Measurements from ENCODE around the gene GORAB.
A peak's percentile ranks its signal among the peaks of the same experiment; 100 is the strongest.

Gene GORAB

GRCh38 chr1:170531758-170532657 is at the start of gene GORAB:
Gene GORAB, plus strand, starts transcription at chr1:170532166. Its CDS starts 58 bp downstream, at chr1:170532224.
- Mint-ChIP-seq H3K27ac (no peak within 1 kb of the TSS), H3K4me3 (no peak within 1 kb of the TSS), H3K27me3 (peaks cover 4 to 6% of the 10 kb centered on the region in 2 donors), H3K4me1 (peaks cover 4 to 5% of the 10 kb centered on the region in 2 donors), H3K36me3 (peaks cover 6 to 10% of the 10 kb centered on the region in 2 donors), H3K9me3 (no peaks in the 10 kb centered on the region)
- ATAC-seq (replicated peaks) (peak; percentile 98 to 99), DNase-seq (peak; percentile 88)

GRCh38 chr1:170483051-170483450 is 48.9 kb upstream of the GORAB start:
- no peak for DNase-seq
- H3K4me3 Mint-ChIP-seq: no peak overlapping the region
- H3K27me3 Mint-ChIP-seq: peaks cover 5 to 7% of the 10 kb centered on the region in 2 donors
- no peak for ATAC-seq (replicated peaks)
- no peaks in the 10 kb centered on the region for H3K4me1 Mint-ChIP-seq
- no peaks in the 10 kb centered on the region for H3K9me3 Mint-ChIP-seq
- H3K27ac Mint-ChIP-seq: no peak overlapping the region
- no peaks in the 10 kb centered on the region for H3K36me3 Mint-ChIP-seq

GRCh38 chr1:170487503-170487902 is 44.5 kb upstream of the GORAB start:
- Mint-ChIP-seq H3K9me3 (no peaks in the 10 kb centered on the region), H3K27me3 (peaks cover 7 to 11% of the 10 kb centered on the region in 2 donors), H3K4me3 (no peak overlapping the region), H3K27ac (no peak overlapping the region), H3K4me1 (no peaks in the 10 kb centered on the region), H3K36me3 (no peaks in the 10 kb centered on the region)
- DNase-seq: no peak
- ATAC-seq (replicated peaks): no peak

GRCh38 chr1:170491291-170491690 is 40.7 kb upstream of the GORAB start:
- H3K27ac Mint-ChIP-seq: no peak overlapping the region
- peaks cover 0 to 6% of the 10 kb centered on the region in 2 donors for H3K4me1 Mint-ChIP-seq
- no peaks in the 10 kb centered on the region for H3K36me3 Mint-ChIP-seq
- H3K4me3 Mint-ChIP-seq: no peak overlapping the region
- DNase-seq: no peak
- H3K9me3 Mint-ChIP-seq: no peaks in the 10 kb centered on the region
- ATAC-seq (replicated peaks): no peak
- peaks cover 10 to 24% of the 10 kb centered on the region in 2 donors for H3K27me3 Mint-ChIP-seq

GRCh38 chr1:170494369-170494768 is 37.6 kb upstream of the GORAB start:
- Mint-ChIP-seq H3K4me1 (peaks cover 0 to 6% of the 10 kb centered on the region in 2 donors), H3K36me3 (no peaks in the 10 kb centered on the region), H3K27me3 (peaks cover 8 to 17% of the 10 kb centered on the region in 2 donors), H3K4me3 (no peak overlapping the region), H3K27ac (no peak overlapping the region), H3K9me3 (no peaks in the 10 kb centered on the region)
- DNase-seq: no peak
- ATAC-seq (replicated peaks): no peak

GRCh38 chr1:170495006-170495405 is 37.0 kb upstream of the GORAB start:
- Mint-ChIP-seq H3K27ac (no peak overlapping the region), H3K9me3 (no peaks in the 10 kb centered on the region), H3K27me3 (peaks cover 8 to 19% of the 10 kb centered on the region in 2 donors), H3K4me1 (peaks cover 0 to 6% of the 10 kb centered on the region in 2 donors), H3K36me3 (no peaks in the 10 kb centered on the region), H3K4me3 (no peak overlapping the region)
- ATAC-seq (replicated peaks) (no peak), DNase-seq (no peak)

GRCh38 chr1:170498876-170499275 is 33.1 kb upstream of the GORAB start:
- peaks cover 0 to 6% of the 10 kb centered on the region in 2 donors for H3K4me1 Mint-ChIP-seq
- no peak overlapping the region for H3K27ac Mint-ChIP-seq
- ATAC-seq (replicated peaks) (no peak), DNase-seq (no peak)
- no peaks in the 10 kb centered on the region for H3K9me3 Mint-ChIP-seq
- H3K27me3 Mint-ChIP-seq: peaks cover 5 to 21% of the 10 kb centered on the region in 2 donors
- H3K36me3 Mint-ChIP-seq: no peaks in the 10 kb centered on the region
- no peak overlapping the region for H3K4me3 Mint-ChIP-seq

GRCh38 chr1:170503665-170504064 is 28.3 kb upstream of the GORAB start:
- DNase-seq (no peak), ATAC-seq (replicated peaks) (no peak)
- no peaks in the 10 kb centered on the region for H3K36me3 Mint-ChIP-seq
- H3K27ac Mint-ChIP-seq: no peak overlapping the region
- no peak overlapping the region for H3K4me3 Mint-ChIP-seq
- no peaks in the 10 kb centered on the region for H3K4me1 Mint-ChIP-seq
- H3K9me3 Mint-ChIP-seq: no peaks in the 10 kb centered on the region
- peaks cover 14 to 30% of the 10 kb centered on the region in 2 donors for H3K27me3 Mint-ChIP-seq

GRCh38 chr1:170510163-170510562 is 21.8 kb upstream of the GORAB start:
- no peak for ATAC-seq (replicated peaks)
- Mint-ChIP-seq H3K27me3 (peaks cover 27 to 30% of the 10 kb centered on the region in 2 donors), H3K9me3 (no peaks in the 10 kb centered on the region), H3K27ac (no peak overlapping the region), H3K4me3 (no peak overlapping the region), H3K4me1 (no peaks in the 10 kb centered on the region), H3K36me3 (no peaks in the 10 kb centered on the region)
- DNase-seq: no peak

GRCh38 chr1:170511038-170511437 is 20.9 kb upstream of the GORAB start:
- Mint-ChIP-seq H3K27ac (no peak overlapping the region), H3K36me3 (no peaks in the 10 kb centered on the region), H3K4me1 (no peaks in the 10 kb centered on the region), H3K9me3 (no peaks in the 10 kb centered on the region), H3K4me3 (no peak overlapping the region), H3K27me3 (peaks cover 27 to 30% of the 10 kb centered on the region in 2 donors)
- DNase-seq (no peak), ATAC-seq (replicated peaks) (no peak)

GRCh38 chr1:170513138-170513537 is 18.8 kb upstream of the GORAB start:
- DNase-seq (no peak), ATAC-seq (replicated peaks) (no peak)
- Mint-ChIP-seq H3K9me3 (no peaks in the 10 kb centered on the region), H3K27me3 (peaks cover 18 to 19% of the 10 kb centered on the region in 2 donors), H3K4me3 (no peak overlapping the region), H3K27ac (no peak overlapping the region), H3K36me3 (no peaks in the 10 kb centered on the region), H3K4me1 (no peaks in the 10 kb centered on the region)

GRCh38 chr1:170518185-170518834 is 13.7 kb upstream of the GORAB start:
- Mint-ChIP-seq H3K9me3 (no peaks in the 10 kb centered on the region), H3K36me3 (no peaks in the 10 kb centered on the region), H3K27ac (no peak overlapping the region), H3K27me3 (peaks cover 19 to 35% of the 10 kb centered on the region in 2 donors), H3K4me3 (no peak overlapping the region), H3K4me1 (no peaks in the 10 kb centered on the region)
- DNase-seq: no peak
- ATAC-seq (replicated peaks): no peak

- Mint-ChIP-seq H3K27me3 (peaks cover 25 to 40% of the 10 kb centered on the region in 2 donors), H3K4me3 (no peak overlapping the region), H3K4me1 (no peaks in the 10 kb centered on the region), H3K27ac (no peak overlapping the region), H3K9me3 (no peaks in the 10 kb centered on the region), H3K36me3 (no peaks in the 10 kb centered on the region)
- ATAC-seq (replicated peaks) (no peak), DNase-seq (no peak)
These were observed 13.0 kb upstream of the GORAB start for GRCh38 chr1:170518965-170519364.

GRCh38 chr1:170520601-170521000 is 11.4 kb upstream of the GORAB start:
- no peak for ATAC-seq (replicated peaks)
- H3K9me3 Mint-ChIP-seq: no peaks in the 10 kb centered on the region
- no peaks in the 10 kb centered on the region for H3K4me1 Mint-ChIP-seq
- H3K36me3 Mint-ChIP-seq: no peaks in the 10 kb centered on the region
- DNase-seq: no peak
- no peak overlapping the region for H3K4me3 Mint-ChIP-seq
- H3K27ac Mint-ChIP-seq: no peak overlapping the region
- peaks cover 30 to 43% of the 10 kb centered on the region in 2 donors for H3K27me3 Mint-ChIP-seq

- no peak overlapping the region for H3K4me3 Mint-ChIP-seq
- H3K27ac Mint-ChIP-seq: no peak overlapping the region
- no peaks in the 10 kb centered on the region for H3K4me1 Mint-ChIP-seq
- no peaks in the 10 kb centered on the region for H3K36me3 Mint-ChIP-seq
- H3K27me3 Mint-ChIP-seq: peaks cover 36 to 49% of the 10 kb centered on the region in 2 donors
- ATAC-seq (replicated peaks) (no peak), DNase-seq (no peak)
- H3K9me3 Mint-ChIP-seq: no peaks in the 10 kb centered on the region
These were observed 10.1 kb upstream of the GORAB start for GRCh38 chr1:170521818-170522217.
